ENCODE data around the gene HPCAL1.

GRCh38 chr2:10392100-10392499 lies 89.4 kb downstream of the HPCAL1 start:
- TF ChIP-seq EZH2 (IDR thresholded peaks at IDR 0.05; ENCODE audit: low read depth, unreplicated experiment), result no peak
- no peak for TF ChIP-seq POLR2AphosphoS5 (IDR thresholded peaks at IDR 0.05; ENCODE audit: low read depth)
- TF ChIP-seq CTCF (conservative IDR thresholded peaks at IDR 0.05; ENCODE audit: low read depth in 2 of 2), result no peak
- no peak for TF ChIP-seq REST (IDR thresholded peaks at IDR 0.05; ENCODE audit: unreplicated experiment)
- TF ChIP-seq EZH2phosphoT487 (IDR thresholded peaks at IDR 0.05; ENCODE audit: unreplicated experiment), result no peak
- TF ChIP-seq ZNF114 (CRISPR knock-in tag; IDR thresholded peaks at IDR 0.05), result no peak
- TF ChIP-seq CREB1 (CRISPR knock-in tag; IDR thresholded peaks at IDR 0.05; ENCODE audit: low read depth), result no peak
- TF ChIP-seq NANOG (IDR thresholded peaks at IDR 0.05; ENCODE audit: borderline replicate concordance), result no peak

Measured in GM23338 (cell line).